Ovary (tissue), 9 donors: ENCODE measurements around the gene TCEANC. TPM values are rescaled to one million over a fixed set of nuclear protein-coding genes. Genes with fewer than 3 reads are reported as not detected.
"Not testable (repeated sequence)": the region's sequence is repeated elsewhere in the genome, so short reads cannot be mapped to it uniquely, and the experiment has no call there.

Experiments
- DNase-seq, 5 donors: peaks; one replicate each; pipeline ENCODE4 v3.0.0-alpha.2; 2019 to 2020
- H3K27ac ChIP-seq, 2 donors: fragments of 200-600 bp; one replicate each; pipeline versions ENCODE4 v1.5.1 to v1.8.0; 2019 to 2022
- H3K27me3 ChIP-seq: fragments of 200-600 bp; one replicate; pipeline ENCODE4 v1.8.0; 2022
- H3K36me3 ChIP-seq: fragments of 200-600 bp; sonication (generic); one replicate; pipeline ENCODE4 v1.5.1; 2019
- H3K4me1 ChIP-seq: one replicate; pipeline ENCODE4 v1.8.1; 2013; ENCODE audit warnings: mild to moderate bottlenecking, moderate library complexity; ENCODE audit not compliant: insufficient read depth
- H3K4me3 ChIP-seq: fragments of 200-600 bp; sonication (generic); one replicate; pipeline ENCODE4 v1.5.1; 2017
- H3K9me3 ChIP-seq, 2 donors: fragments of 200-600 bp in 1 of 2; sonication (generic) in 1 of 2; one replicate each; pipeline versions ENCODE4 v1.5.1 to v1.8.1; 2013 to 2019; ENCODE audit warnings: mild to moderate bottlenecking in 1 of 2, moderate library complexity in 1 of 2
- EP300 ChIP-seq: sonication (generic); formaldehyde crosslinking; IDR thresholded peaks from one replicate; pipeline ENCODE4 v1.6.1; 2017; ENCODE audit warnings: antibody characterized with exemption
- POLR2A ChIP-seq: fragments of 450-650 bp; IDR thresholded peaks from one replicate; pipeline ENCODE4 v1.6.1; 2017; ENCODE audit warnings: antibody characterized with exemption, mild to moderate bottlenecking, moderate library complexity
- WGBS, 3 donors: extraction: QIAGEN DNeasy Blood & Tissue Kit in 1 of 3; methylation state at CpG; one replicate each; pipeline versions ENCODE4 v1.1.5 to v1.1.7; 2013 to 2017; 5-methylcytosine and 5-hydroxymethylcytosine counted together
- intact Hi-C, 4 donors: fragments of 100-400 bp; cut with DNase I; formaldehyde crosslinking; loops; one replicate each; pipeline versions ENCODE4 v1.11.0 to v1.15.1; 2022 to 2023
- polyA plus RNA-seq, 2 donors: library from polyadenylated mRNA; stranded (reverse); fragments of 200-250 nt in 1 of 2; fragments of 350-450 nt in 1 of 2; fragmentation: Illumina TruSeq in 1 of 2; extraction: RNeasy Lipid Tissue Mini Kit (QIAGEN cat#74804) in 1 of 2; gene quantifications; one replicate each; pipeline ENCODE4 v1.2.3, GENCODE V29; 2013 to 2014
- total RNA-seq, 7 donors: library from RNA; depleted of rRNA in 2 of 7; stranded (reverse); fragments of >200 nt in 2 of 7; fragmentation: NEBNext Ultra II Directional in 3 of 7; extraction: Animal tissue kit (Norgen Biotek cat#: 25700) in 3 of 7; gene quantifications; one replicate each; pipeline versions ENCODE4 v1.1.0 to v1.2.4, GENCODE V29; 2016 to 2023
- TF ChIP-seq, protein P1 (sequence below), 3 donors: fragments of 450-650 bp in 2 of 3; fragments of 200-600 bp in 1 of 3; IDR thresholded peaks; one replicate each; pipeline versions ENCODE4 v1.5.1 to v1.8.0; 2016 to 2022; ENCODE audit warnings: antibody characterized with exemption in 3 of 3, mild to moderate bottlenecking in 1 of 3
- donor health status: DM: no; HTN: no; CAD: no; lungs with moderate emphysema.
- donor health status: DM: no; HTN: no; CAD: no.
- donor health status: Bipolar disorder and iron deficiency.
- donor health status: DM: yes; HTN: yes; CAD: no.
- donor health status: DM: no; HTN: no; CAD: no.
- donor health status: DM: yes; HTN: yes; CAD: no.

Gene TCEANC
- total and polyA plus RNA-seq, 9 donors, result 2.6 to 9.2 (median 4.2) TPM

DNA sequence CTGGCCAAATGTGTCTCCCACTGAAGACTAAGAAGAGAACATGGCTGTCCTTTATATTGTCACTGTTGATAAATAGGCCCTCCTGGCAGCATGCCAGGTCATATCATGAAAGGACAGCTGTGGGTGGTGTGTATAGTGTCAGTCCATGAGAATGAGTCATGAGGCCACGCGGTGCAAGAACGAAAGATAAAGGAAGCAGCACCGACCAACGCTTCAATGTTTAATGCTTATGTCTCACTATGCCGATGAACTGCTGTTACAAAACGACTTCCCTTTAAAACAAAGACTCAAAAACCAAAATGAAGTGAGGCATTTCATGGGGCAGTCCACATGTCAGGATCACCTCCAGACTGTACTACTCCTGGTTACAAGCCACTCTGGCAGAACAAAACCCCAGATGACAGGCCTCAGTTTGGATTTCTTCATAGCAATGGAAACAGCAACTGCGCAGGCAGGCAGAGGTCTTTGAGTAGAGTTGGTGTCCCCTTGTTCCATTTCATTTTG is 5.2 kb upstream of the TCEANC start:
- 35 to 51% (median 45%) methylated on average over 8 of the region's 8 CpGs for whole genome bisulfite sequencing, 3 donors
- TF ChIP-seq EP300, result no peak
- no peak for TF ChIP-seq POLR2A
- TF ChIP-seq, protein P1, sequence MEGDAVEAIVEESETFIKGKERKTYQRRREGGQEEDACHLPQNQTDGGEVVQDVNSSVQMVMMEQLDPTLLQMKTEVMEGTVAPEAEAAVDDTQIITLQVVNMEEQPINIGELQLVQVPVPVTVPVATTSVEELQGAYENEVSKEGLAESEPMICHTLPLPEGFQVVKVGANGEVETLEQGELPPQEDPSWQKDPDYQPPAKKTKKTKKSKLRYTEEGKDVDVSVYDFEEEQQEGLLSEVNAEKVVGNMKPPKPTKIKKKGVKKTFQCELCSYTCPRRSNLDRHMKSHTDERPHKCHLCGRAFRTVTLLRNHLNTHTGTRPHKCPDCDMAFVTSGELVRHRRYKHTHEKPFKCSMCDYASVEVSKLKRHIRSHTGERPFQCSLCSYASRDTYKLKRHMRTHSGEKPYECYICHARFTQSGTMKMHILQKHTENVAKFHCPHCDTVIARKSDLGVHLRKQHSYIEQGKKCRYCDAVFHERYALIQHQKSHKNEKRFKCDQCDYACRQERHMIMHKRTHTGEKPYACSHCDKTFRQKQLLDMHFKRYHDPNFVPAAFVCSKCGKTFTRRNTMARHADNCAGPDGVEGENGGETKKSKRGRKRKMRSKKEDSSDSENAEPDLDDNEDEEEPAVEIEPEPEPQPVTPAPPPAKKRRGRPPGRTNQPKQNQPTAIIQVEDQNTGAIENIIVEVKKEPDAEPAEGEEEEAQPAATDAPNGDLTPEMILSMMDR (IDR thresholded peaks at IDR 0.05), result no peak
- peak in 4 of 5 donors; percentile 37 to 52 (median 42) for DNase-seq
- Histone ChIP-seq H3K9me3 (no peaks in the 10 kb centered on the region), H3K27me3 (no peaks in the 10 kb centered on the region), H3K4me3 (no peak overlapping the region), H3K4me1 (peaks cover 2% of the 10 kb centered on the region), H3K27ac (no peak overlapping the region), H3K36me3 (no peaks in the 10 kb centered on the region)
- intact Hi-C loops, result loop anchor here in 3 of 4 donors (10.0 kb wide), 2 partner anchors 143 to 153 kb away; no protein-coding TSS in a partner anchor

DNA sequence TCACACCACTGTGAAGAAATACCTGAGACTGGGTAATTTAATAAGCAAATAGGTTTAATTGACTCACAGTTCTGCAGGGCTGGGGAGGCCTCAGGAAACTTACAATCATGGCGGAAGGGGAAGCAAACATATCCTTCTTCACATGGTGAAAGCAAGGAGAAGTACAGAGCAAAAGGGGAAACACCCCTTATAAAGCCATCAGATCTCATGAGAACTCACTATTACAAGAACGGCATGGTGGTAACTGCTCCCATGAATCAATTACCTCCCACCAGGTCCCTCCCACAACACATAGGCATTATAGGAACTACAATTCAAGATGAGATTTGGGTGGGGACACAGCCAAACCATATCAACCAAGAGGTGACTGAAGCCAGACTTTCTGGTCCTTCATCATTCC is 4.6 kb upstream of the TCEANC start:
- not testable (repeated sequence) for DNase-seq, H3K27ac ChIP-seq, H3K4me3 ChIP-seq, H3K4me1 ChIP-seq, H3K9me3 ChIP-seq, H3K27me3 ChIP-seq, H3K36me3 ChIP-seq
- WGBS, 3 donors, result 90 to 95% (median 92%) methylated on average over 2 of the region's 2 CpGs
- intact Hi-C loops, result loop anchor here in 3 of 4 donors (10.0 kb wide), 2 partner anchors 144 to 154 kb away; no protein-coding TSS in a partner anchor

DNA sequence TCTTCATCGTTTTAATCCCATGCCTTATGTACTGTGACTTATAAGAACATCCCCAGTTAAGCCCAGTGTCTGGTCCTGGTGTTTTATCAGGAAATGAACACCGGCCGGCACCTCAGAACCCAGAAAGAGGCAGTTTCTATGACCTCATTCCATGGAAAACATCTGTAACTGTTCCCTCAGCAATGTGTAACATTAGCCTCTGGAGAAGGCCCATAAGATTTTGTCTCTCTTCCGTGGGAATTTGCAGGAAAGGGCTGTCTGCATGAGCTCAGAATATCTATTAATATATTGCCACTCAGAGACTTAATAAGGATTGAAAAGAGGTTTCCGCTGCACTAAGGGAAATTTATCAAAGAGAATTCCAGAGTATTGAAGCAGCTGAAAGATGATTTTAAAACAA is 3.1 kb upstream of the TCEANC start:
- 45 to 59% (median 53%) methylated on average over 5 of the region's 5 CpGs for WGBS, 3 donors
- Histone ChIP-seq H3K36me3 (no peaks in the 10 kb centered on the region), H3K27ac (no peak overlapping the region), H3K4me3 (no peak overlapping the region), H3K27me3 (no peaks in the 10 kb centered on the region), H3K9me3 (no peaks in the 10 kb centered on the region), H3K4me1 (peaks cover 4% of the 10 kb centered on the region)
- TF ChIP-seq EP300, result no peak
- no peak for TF ChIP-seq POLR2A
- TF ChIP-seq, protein P1 (IDR thresholded peaks at IDR 0.05), result no peak
- intact Hi-C loops, result loop anchor here (10.0 kb wide), 3 partner anchors 85 to 155 kb away; partner anchors contain the start of genes OFD1 (in 1 of the 4) and TRAPPC2 (in 1 of the 4)
- DNase-seq, result no peak

- Histone ChIP-seq H3K36me3 (no peaks in the 10 kb centered on the region), H3K27me3 (no peaks in the 10 kb centered on the region), H3K27ac (no peak overlapping the region), H3K9me3 (no peaks in the 10 kb centered on the region), H3K4me3 (no peak overlapping the region), H3K4me1 (peaks cover 4% of the 10 kb centered on the region)
- DNase-seq, result no peak
- WGBS, 3 donors, result 92 to 100% (median 95%) methylated on average over 1 of the region's 1 CpG
- TF ChIP-seq, protein P1 (IDR thresholded peaks at IDR 0.05), result no peak
- TF ChIP-seq EP300 (no peak), POLR2A (no peak)
- intact Hi-C loops, result loop anchor here in 1 of 4 donors (10.0 kb wide), 1 partner anchor 84 kb away; the partner anchor contains the start of genes OFD1 and TRAPPC2
These were observed 2.6 kb upstream of the TCEANC start for GRCh38 chrX:13650318-13650717.

DNA sequence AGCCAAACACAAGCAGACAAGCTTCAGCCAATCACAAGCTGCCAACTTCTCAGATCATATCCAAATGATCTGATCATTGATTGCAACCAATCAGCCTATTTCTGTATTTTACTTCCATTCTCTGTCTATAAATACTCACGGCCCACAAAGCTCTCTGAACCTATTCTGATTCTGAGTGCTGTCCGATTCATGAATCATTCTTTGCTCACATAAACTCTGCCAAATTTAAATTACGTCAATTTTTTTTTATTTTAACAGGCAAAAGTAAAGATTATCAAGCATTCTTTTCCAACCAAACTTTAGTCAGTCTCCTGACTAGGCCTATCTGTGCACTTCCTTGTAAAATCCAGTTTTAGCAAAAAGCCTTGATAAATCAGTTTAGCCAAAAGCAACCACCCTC is 1.8 kb upstream of the TCEANC start:
- 56 to 67% (median 66%) methylated on average over 3 of the region's 3 CpGs for WGBS, 3 donors
- no peaks in the 10 kb centered on the region for H3K27me3 ChIP-seq
- no peak overlapping the region for H3K4me3 ChIP-seq
- no peak overlapping the region for H3K27ac ChIP-seq
- H3K9me3 ChIP-seq, result no peaks in the 10 kb centered on the region
- no peaks in the 10 kb centered on the region for H3K36me3 ChIP-seq
- intact Hi-C loops, result loop anchor here in 1 of 4 donors (10.0 kb wide), 1 partner anchor 84 kb away; the partner anchor contains the start of genes OFD1 and TRAPPC2
- no peak for DNase-seq
- no peak for TF ChIP-seq POLR2A
- no peak for TF ChIP-seq EP300
- TF ChIP-seq, protein P1 (IDR thresholded peaks at IDR 0.05), result no peak
- peaks cover 4% of the 10 kb centered on the region for H3K4me1 ChIP-seq
